ENCODE results near the gene GUSB.

GRCh38 chr7:65971021-65971420 is 11.0 kb downstream of the GUSB start:
- no peak for TF ChIP-seq CTCF (IDR thresholded peaks at IDR 0.05; ENCODE audit: low read depth, low read length, poor library complexity, severe bottlenecking)
- TF ChIP-seq EZH2phosphoT487 (IDR thresholded peaks at IDR 0.05; ENCODE audit: borderline replicate concordance, low read length) = no peak
